GM23248 (cell line): ENCODE data around the gene TUBGCP6.

Experiments used
- EZH2 ChIP-seq: fragments of 200-600 bp; sonication (generic); IDR thresholded peaks from 2 replicates; pipeline ENCODE4 v1.6.1; 2018; ENCODE audit warnings: antibody characterized with exemption, mild to moderate bottlenecking; ENCODE audit not compliant: insufficient read depth, poor library complexity, severe bottlenecking
- EZH2phosphoT487 ChIP-seq: fragments of 200-600 bp; sonication (generic); IDR thresholded peaks from 2 replicates; pipeline ENCODE4 v1.6.1; 2018; ENCODE audit warnings: antibody characterized with exemption, moderate library complexity, mild to moderate bottlenecking, low read depth; ENCODE audit not compliant: insufficient read depth

DNA sequence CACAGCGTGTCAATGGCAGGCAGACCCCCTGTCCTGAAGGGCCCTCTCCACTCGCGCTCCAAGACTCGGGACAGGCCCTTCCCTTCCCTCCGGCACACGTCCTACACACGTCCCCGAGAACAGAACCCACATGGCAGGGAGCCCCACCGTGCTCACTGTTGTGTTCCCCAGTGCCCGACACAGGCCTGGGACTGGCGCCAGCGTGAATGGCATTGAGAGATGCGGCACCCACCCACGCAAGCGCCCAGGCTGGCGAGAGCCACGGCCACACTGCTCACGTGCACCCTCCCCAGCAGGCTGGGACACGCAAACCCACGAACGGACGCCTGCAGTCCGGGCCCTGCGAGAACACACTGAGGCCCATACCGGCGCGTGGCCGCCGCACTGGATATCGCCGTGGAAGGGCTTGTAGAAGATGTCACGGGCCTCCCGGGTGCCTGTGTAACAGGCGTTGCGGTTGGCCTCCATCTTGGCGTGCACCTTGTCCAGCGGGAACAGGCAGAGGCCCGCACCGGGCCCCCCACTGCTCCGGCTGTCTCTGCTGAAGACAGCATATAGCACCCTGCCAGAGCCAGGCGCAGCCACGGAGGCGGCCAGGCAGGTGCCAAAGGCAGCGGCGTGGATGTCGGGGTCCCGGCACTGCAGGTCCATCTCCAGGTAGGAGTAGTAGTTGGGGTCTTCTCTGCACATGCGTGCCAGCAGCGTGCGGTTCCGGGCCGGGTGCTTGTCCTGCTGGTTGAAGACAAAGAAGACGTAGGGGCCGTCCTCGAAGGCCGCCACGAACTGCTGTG, 44.5 kb upstream of the TUBGCP6 start:
- TF ChIP-seq EZH2phosphoT487 (no peak), EZH2 (no peak)
